Measurements from ENCODE around the gene GPR137C.

DNA sequence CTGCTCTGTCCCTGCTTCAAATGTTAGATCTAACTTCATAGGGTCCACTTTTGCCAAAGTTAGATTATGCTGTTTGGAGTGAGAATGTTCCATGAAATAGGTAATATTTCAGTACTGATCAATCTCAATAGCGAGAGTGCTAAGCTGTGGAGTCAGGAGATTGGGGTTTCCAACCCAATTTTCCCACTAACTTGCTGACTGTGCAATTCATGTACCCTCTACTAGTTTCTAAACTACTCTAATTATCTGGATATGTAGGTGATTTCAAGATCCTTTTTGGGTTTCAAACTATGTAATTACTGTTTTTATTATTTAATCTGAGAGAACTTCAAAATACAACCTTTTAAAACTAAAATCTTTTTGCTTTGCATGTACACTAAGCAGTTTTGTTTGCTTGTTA, 45.9 kb downstream of the GPR137C start:
- TF ChIP-seq, protein P1, sequence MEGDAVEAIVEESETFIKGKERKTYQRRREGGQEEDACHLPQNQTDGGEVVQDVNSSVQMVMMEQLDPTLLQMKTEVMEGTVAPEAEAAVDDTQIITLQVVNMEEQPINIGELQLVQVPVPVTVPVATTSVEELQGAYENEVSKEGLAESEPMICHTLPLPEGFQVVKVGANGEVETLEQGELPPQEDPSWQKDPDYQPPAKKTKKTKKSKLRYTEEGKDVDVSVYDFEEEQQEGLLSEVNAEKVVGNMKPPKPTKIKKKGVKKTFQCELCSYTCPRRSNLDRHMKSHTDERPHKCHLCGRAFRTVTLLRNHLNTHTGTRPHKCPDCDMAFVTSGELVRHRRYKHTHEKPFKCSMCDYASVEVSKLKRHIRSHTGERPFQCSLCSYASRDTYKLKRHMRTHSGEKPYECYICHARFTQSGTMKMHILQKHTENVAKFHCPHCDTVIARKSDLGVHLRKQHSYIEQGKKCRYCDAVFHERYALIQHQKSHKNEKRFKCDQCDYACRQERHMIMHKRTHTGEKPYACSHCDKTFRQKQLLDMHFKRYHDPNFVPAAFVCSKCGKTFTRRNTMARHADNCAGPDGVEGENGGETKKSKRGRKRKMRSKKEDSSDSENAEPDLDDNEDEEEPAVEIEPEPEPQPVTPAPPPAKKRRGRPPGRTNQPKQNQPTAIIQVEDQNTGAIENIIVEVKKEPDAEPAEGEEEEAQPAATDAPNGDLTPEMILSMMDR (IDR thresholded peaks at IDR 0.05): no peak
- no peak for TF ChIP-seq POLR2AphosphoS5 (IDR thresholded peaks at IDR 0.05; ENCODE audit: insufficient read depth in 1 of 2, low read depth in 1 of 2)

All from vagina (tissue), 2 donors.